H1 (cell line): ENCODE results near the gene KRABD2.
"Not testable (repeated sequence)": the region's sequence is repeated elsewhere in the genome, so short reads cannot be mapped to it uniquely, and the experiment has no call there.

Experiments
- CTCF ChIA-PET: fragments of 300-600 bp; sonication (Branson Sonifier 250); formaldehyde crosslinking; loops from one replicate; lab custom pipeline; 2021; ENCODE audit not compliant: partially characterized antibody; lab: Charles Lee
- POLR2A ChIA-PET: fragments of 300-600 bp; sonication (Branson Sonifier 250); formaldehyde crosslinking; loops from one replicate; lab custom pipeline; 2021; ENCODE audit warnings: inconsistent platforms; ENCODE audit not compliant: partially characterized antibody; lab: Charles Lee
- DNase-seq, 2 experiments: peaks; one replicate each; pipeline versions ENCODE4 v3.0.0 to v3.0.0-alpha.2; 2010 to 2022; ENCODE audit warnings: low spot score in 2 of 2, low read depth in 1 of 2, mixed read lengths in 1 of 2
- FAIRE-seq: peaks from 2 replicates; lab custom pipeline; 2011; peaks lifted over from hg19 to GRCh38; lab: Jason Lieb, UNC
- H2AFZ ChIP-seq: 2 replicates; pipeline ENCODE4 v1.8.1; 2012; ENCODE audit warnings: low read length, inconsistent platforms
- H2AK5ac ChIP-seq: 2 replicates; pipeline ENCODE4 v1.6.1; 2013; ENCODE audit warnings: low read depth, low read length
- H2BK120ac ChIP-seq: replicated peaks from 2 replicates; pipeline ENCODE3; 2013; ENCODE audit warnings: low read depth, low read length, inconsistent platforms
- H2BK12ac ChIP-seq: 2 replicates; pipeline ENCODE4 v1.6.1; 2013; ENCODE audit warnings: low read depth, low read length
- H2BK15ac ChIP-seq: 2 replicates; pipeline ENCODE4 v1.6.1; 2013; ENCODE audit warnings: low read length
- H2BK20ac ChIP-seq: 2 replicates; pipeline ENCODE4 v1.6.1; 2013; ENCODE audit warnings: low read length
- H2BK5ac ChIP-seq: 2 replicates; pipeline ENCODE4 v1.6.1; 2013; ENCODE audit warnings: low read depth, low read length
- H3K14ac ChIP-seq: 2 replicates; pipeline ENCODE4 v1.6.1; 2013; ENCODE audit warnings: inconsistent platforms; ENCODE audit not compliant: insufficient read length
- H3K18ac ChIP-seq: 2 replicates; pipeline ENCODE4 v1.6.1; 2013; ENCODE audit warnings: low read length; ENCODE audit errors: extremely low read depth
- H3K23ac ChIP-seq: 2 replicates; pipeline ENCODE4 v1.6.1; 2013; ENCODE audit warnings: inconsistent platforms; ENCODE audit not compliant: insufficient read length
- H3K23me2 ChIP-seq: 2 replicates; pipeline ENCODE4 v1.6.1; 2013; ENCODE audit warnings: low read depth, low read length
- H3K27ac ChIP-seq: 2 replicates; pipeline ENCODE4 v1.6.1; 2011; ENCODE audit warnings: low read depth, low read length, inconsistent platforms
- H3K27me3 ChIP-seq, 4 experiments: replicated peaks in 1 of 4; 1 replicate in 1 of 4; 2 replicates in 3 of 4; pipeline versions ENCODE4 v1.6.1 to v1.8.1; 2011 to 2013; ENCODE audit warnings: low read length in 3 of 4, mild to moderate bottlenecking in 3 of 4, inconsistent platforms in 2 of 4, mixed read lengths in 2 of 4, moderate library complexity in 1 of 4; ENCODE audit not compliant: control insufficient read depth in 3 of 4, insufficient read depth in 3 of 4; ENCODE audit errors: extremely low read depth in 1 of 4
- H3K36me3 ChIP-seq, 4 experiments: 2 replicates each; pipeline versions ENCODE4 v1.6.1 to v1.8.1; 2011 to 2013; ENCODE audit warnings: mild to moderate bottlenecking in 4 of 4, low read length in 3 of 4, moderate library complexity in 2 of 4, control low read depth in 1 of 4, inconsistent platforms in 1 of 4; ENCODE audit not compliant: insufficient read depth in 4 of 4, control insufficient read depth in 2 of 4
- H3K4ac ChIP-seq: replicated peaks from 2 replicates; pipeline ENCODE3; 2013; ENCODE audit warnings: low read length, low read depth, mixed read lengths, inconsistent platforms; ENCODE audit not compliant: insufficient read length
- H3K4me1 ChIP-seq, 4 experiments: replicated peaks in 1 of 4; 1 replicate in 1 of 4; 2 replicates in 3 of 4; pipeline versions ENCODE4 v1.6.1 to v1.8.1; 2011 to 2013; ENCODE audit warnings: low read length in 3 of 4, inconsistent platforms in 2 of 4, mixed read lengths in 1 of 4; ENCODE audit not compliant: insufficient read depth in 4 of 4, control insufficient read depth in 3 of 4
- H3K4me2 ChIP-seq, 2 experiments: 2 replicates each; pipeline versions ENCODE4 v1.6.1 to v1.8.1; 2011 to 2013; ENCODE audit warnings: low read depth in 2 of 2, low read length in 2 of 2, control low read depth in 1 of 2, inconsistent platforms in 1 of 2, mild to moderate bottlenecking in 1 of 2; ENCODE audit not compliant: insufficient read depth in 1 of 2
- H3K4me3 ChIP-seq, 4 experiments: fragments of 200-600, 300-600 bp in 1 of 4; sonication (generic), shearing (Covaris generic), sonication (Bioruptor Twin) in 1 of 4; 2 replicates each; pipeline versions ENCODE4 v1.5.1 to v1.8.1; 2011 to 2016; ENCODE audit warnings: low read length in 4 of 4, low read depth in 3 of 4, control low read depth in 2 of 4, inconsistent platforms in 2 of 4, mild to moderate bottlenecking in 2 of 4, mixed read lengths in 1 of 4, moderate library complexity in 1 of 4; ENCODE audit not compliant: insufficient read depth in 2 of 4; ENCODE audit errors: extremely low read depth in 1 of 4
- H3K56ac ChIP-seq: replicated peaks from 2 replicates; pipeline ENCODE3; 2013; ENCODE audit warnings: low read depth, mild to moderate bottlenecking, mixed read lengths, low read length, inconsistent platforms; ENCODE audit not compliant: insufficient read length
- H3K79me1 ChIP-seq: 2 replicates; pipeline ENCODE4 v1.6.1; 2013; ENCODE audit warnings: low read depth, low read length, control low read depth
- H3K79me2 ChIP-seq, 2 experiments: 2 replicates each; pipeline versions ENCODE4 v1.6.1 to v1.8.1; 2012 to 2013; ENCODE audit warnings: low read length in 2 of 2, mild to moderate bottlenecking in 2 of 2, inconsistent platforms in 1 of 2; ENCODE audit not compliant: insufficient read depth in 2 of 2, control insufficient read depth in 1 of 2
- H3K9ac ChIP-seq, 4 experiments: replicated peaks in 1 of 4; 1 replicate in 1 of 4; 2 replicates in 3 of 4; pipeline versions ENCODE4 v1.6.1 to v1.8.1; 2011 to 2013; ENCODE audit warnings: low read depth in 3 of 4, low read length in 3 of 4, control low read depth in 2 of 4, mild to moderate bottlenecking in 2 of 4, moderate library complexity in 2 of 4, inconsistent platforms in 1 of 4; ENCODE audit errors: extremely low read depth in 1 of 4
- H3K9me3 ChIP-seq, 2 experiments: 2 replicates each; pipeline versions ENCODE4 v1.6.1 to v1.8.1; 2012 to 2013; ENCODE audit warnings: mild to moderate bottlenecking in 2 of 2, moderate library complexity in 2 of 2, control low read depth in 1 of 2, inconsistent platforms in 1 of 2, low read depth in 1 of 2, low read length in 1 of 2, mixed read lengths in 1 of 2; ENCODE audit not compliant: insufficient read depth in 2 of 2
- H4K20me1 ChIP-seq, 2 experiments: replicated peaks in 1 of 2; 2 replicates each; pipeline versions ENCODE3 to v1.8.1; 2011 to 2013; ENCODE audit warnings: inconsistent platforms in 2 of 2, low read length in 2 of 2, mild to moderate bottlenecking in 1 of 2; ENCODE audit not compliant: insufficient read depth in 2 of 2, control insufficient read depth in 1 of 2
- H4K5ac ChIP-seq: 2 replicates; pipeline ENCODE4 v1.6.1; 2013; ENCODE audit warnings: low read length, low read depth, mixed read lengths, inconsistent platforms; ENCODE audit not compliant: insufficient read length
- H4K8ac ChIP-seq: 2 replicates; pipeline ENCODE4 v1.8.0; 2013; ENCODE audit warnings: mild to moderate bottlenecking, moderate library complexity, low read length, inconsistent platforms; ENCODE audit not compliant: insufficient read depth; ENCODE audit errors: extremely low read depth
- H4K91ac ChIP-seq: replicated peaks from 2 replicates; pipeline ENCODE3; 2013; ENCODE audit warnings: low read length, mixed read lengths, inconsistent platforms; ENCODE audit not compliant: insufficient read length
- BACH1 ChIP-seq: IDR thresholded peaks from 2 replicates; pipeline ENCODE4 v1.6.1; 2012; ENCODE audit warnings: low read length, improper control_type of control experiment
- NANOG ChIP-seq: IDR thresholded peaks from 2 replicates; pipeline ENCODE4 v1.6.1; 2011; ENCODE audit warnings: low read length, low read depth, mild to moderate bottlenecking, inconsistent platforms; ENCODE audit not compliant: insufficient read depth, poor library complexity, severe bottlenecking
- WGBS, 2 experiments: shearing (Covaris generic) in 1 of 2; methylation state at CpG; one replicate each; pipeline versions ENCODE4 v1.1.6 to v1.1.7; 2013 to 2015; ENCODE audit warnings: low lambda C conversion rate in 2 of 2, mixed read lengths in 2 of 2, inconsistent platforms in 1 of 2, low coverage in 1 of 2, missing lambda C conversion rate in 1 of 2; ENCODE audit not compliant: insufficient replicate concordance in 2 of 2, insufficient coverage in 1 of 2, insufficient read length in 1 of 2; ENCODE audit errors: extremely low coverage in 1 of 2, missing lambda C conversion rate in 1 of 2; 5-methylcytosine and 5-hydroxymethylcytosine counted together

The KRABD2 gene

DNA sequence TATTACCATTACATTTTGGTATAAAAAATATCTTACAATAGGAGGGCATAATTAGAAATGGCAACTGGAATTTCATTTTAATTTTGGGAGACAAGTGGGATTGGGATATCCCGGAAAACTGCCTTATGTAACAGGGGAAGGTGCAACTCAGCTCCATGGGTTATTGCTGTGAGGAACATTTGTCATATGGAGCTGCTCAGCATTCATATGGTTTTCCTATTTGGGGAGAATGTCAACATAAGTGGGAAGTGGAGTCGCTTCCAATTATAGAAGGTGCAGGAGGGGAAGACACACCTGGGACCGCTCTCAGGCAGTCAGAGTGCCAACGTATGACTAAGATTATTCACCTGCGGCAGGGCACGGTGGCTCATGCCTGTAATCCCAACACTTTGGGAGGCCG is 26.2 kb downstream of the KRABD2 start (continued):
- no peak for TF ChIP-seq NANOG
- TF ChIP-seq BACH1, result no peak

DNA sequence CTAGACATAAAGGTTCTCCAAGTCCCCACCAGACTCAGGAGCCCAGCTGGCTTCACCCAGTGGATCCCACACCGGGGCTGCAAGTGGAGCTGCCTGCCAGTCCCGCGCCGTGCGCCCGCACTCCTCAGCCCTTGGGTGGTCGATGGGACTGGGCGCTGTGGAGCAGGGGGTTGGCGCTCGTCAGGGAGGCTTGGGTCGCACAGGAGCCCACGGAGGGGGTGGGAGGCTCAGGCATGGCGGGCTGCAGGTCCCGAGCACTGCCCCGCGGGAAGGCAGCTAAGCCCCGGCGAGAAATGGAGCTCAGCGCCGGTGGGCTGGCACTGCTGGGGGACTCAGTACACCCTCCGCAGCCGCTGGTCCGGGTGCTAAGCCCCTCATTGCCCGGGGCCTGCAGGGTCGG is 29.5 kb downstream of the KRABD2 start:
- not testable (repeated sequence) for H3K4me3 ChIP-seq, H3K23ac ChIP-seq, H3K4me2 ChIP-seq, H2AFZ ChIP-seq, FAIRE-seq, H4K91ac ChIP-seq, H3K18ac ChIP-seq, H3K4me1 ChIP-seq, H3K56ac ChIP-seq, H3K4ac ChIP-seq, H3K27me3 ChIP-seq, H3K14ac ChIP-seq, H3K36me3 ChIP-seq, H3K79me1 ChIP-seq, H3K9ac ChIP-seq, H3K9me3 ChIP-seq, H2BK15ac ChIP-seq, H2BK12ac ChIP-seq, H2AK5ac ChIP-seq, H4K8ac ChIP-seq, H2BK20ac ChIP-seq, H2BK5ac ChIP-seq, H3K27ac ChIP-seq, DNase-seq, H3K79me2 ChIP-seq, H4K5ac ChIP-seq, H2BK120ac ChIP-seq, H3K23me2 ChIP-seq, H4K20me1 ChIP-seq
- ChIA-PET POLR2A (interaction anchor here (0.9 to 5.8 kb wide), 8 partner anchors 9 to 174 kb away, joined by 3 to 26 read pairs (median 4); partner anchors contain the start of genes KRABD2 and RPL26), CTCF (interaction anchor here (1.6 to 2.0 kb wide), 2 partner anchors 21 to 46 kb away, joined by 4 to 5 read pairs; no protein-coding TSS in a partner anchor)
- 95% methylated on average over 23 of the region's 25 CpGs; no CpG with 5 or more reads in 1 of the 2 experiments for WGBS, 2 experiments
